GM18526 (cell line): ENCODE data around the gene TOMM34.

Experiments
- POLR2A ChIP-seq: IDR thresholded peaks from 3 replicates; pipeline ENCODE4 v1.6.1; 2011; ENCODE audit not compliant: insufficient read length; ENCODE audit errors: extremely low read depth

Gene TOMM34

GRCh38 chr20:44894959-44895358 is 65.2 kb downstream of the TOMM34 start:
- no peak for TF ChIP-seq POLR2A
